NCI-H128 (cell line): Measurements from ENCODE around the gene RINT1.
"Not testable (repeated sequence)": the region's sequence is repeated elsewhere in the genome, so short reads cannot be mapped to it uniquely, and the experiment has no call there.

Experiments
- DNase-seq: peaks from one replicate; lab custom pipeline; 2025; ENCODE audit not compliant: unreplicated experiment; lab: John Stamatoyannopoulos, UW

RINT1 gene

GRCh38 chr7:105596866-105597265, 64.9 kb downstream of the RINT1 start:
- no peak for DNase-seq

GRCh38 chr7:105599080-105599479, 67.1 kb downstream of the RINT1 start:
- DNase-seq: not testable (repeated sequence)

- DNase-seq: no peak
These were observed 67.5 kb downstream of the RINT1 start for GRCh38 chr7:105599551-105599950.

GRCh38 chr7:105600720-105601550, 68.9 kb downstream of the RINT1 start:
- no peak for DNase-seq

- DNase-seq: no peak
These were observed 70.6 kb downstream of the RINT1 start for GRCh38 chr7:105602325-105603305.

GRCh38 chr7:105610165-105610930, 78.3 kb downstream of the RINT1 start:
- no peak for DNase-seq

- no peak for DNase-seq
These were observed 80.1 kb downstream of the RINT1 start for GRCh38 chr7:105611856-105612775.

GRCh38 chr7:105612806-105613205, 80.8 kb downstream of the RINT1 start:
- DNase-seq: no peak

- DNase-seq: no peak
These were observed 81.8 kb downstream of the RINT1 start for GRCh38 chr7:105613611-105614330.

GRCh38 chr7:105614341-105614840, 82.4 kb downstream of the RINT1 start:
- no peak for DNase-seq
